ENCODE data around the gene ARL6IP1. TPM values are rescaled to one million over a fixed set of nuclear protein-coding genes. Genes with fewer than 3 reads are reported as not detected.

Gene ARL6IP1
- total and polyA plus RNA-seq, 2 of the 13 experiments (the other 11 are each of a cell fraction or from before 2014, with no cell fraction given): 263 to 373 TPM

DNA sequence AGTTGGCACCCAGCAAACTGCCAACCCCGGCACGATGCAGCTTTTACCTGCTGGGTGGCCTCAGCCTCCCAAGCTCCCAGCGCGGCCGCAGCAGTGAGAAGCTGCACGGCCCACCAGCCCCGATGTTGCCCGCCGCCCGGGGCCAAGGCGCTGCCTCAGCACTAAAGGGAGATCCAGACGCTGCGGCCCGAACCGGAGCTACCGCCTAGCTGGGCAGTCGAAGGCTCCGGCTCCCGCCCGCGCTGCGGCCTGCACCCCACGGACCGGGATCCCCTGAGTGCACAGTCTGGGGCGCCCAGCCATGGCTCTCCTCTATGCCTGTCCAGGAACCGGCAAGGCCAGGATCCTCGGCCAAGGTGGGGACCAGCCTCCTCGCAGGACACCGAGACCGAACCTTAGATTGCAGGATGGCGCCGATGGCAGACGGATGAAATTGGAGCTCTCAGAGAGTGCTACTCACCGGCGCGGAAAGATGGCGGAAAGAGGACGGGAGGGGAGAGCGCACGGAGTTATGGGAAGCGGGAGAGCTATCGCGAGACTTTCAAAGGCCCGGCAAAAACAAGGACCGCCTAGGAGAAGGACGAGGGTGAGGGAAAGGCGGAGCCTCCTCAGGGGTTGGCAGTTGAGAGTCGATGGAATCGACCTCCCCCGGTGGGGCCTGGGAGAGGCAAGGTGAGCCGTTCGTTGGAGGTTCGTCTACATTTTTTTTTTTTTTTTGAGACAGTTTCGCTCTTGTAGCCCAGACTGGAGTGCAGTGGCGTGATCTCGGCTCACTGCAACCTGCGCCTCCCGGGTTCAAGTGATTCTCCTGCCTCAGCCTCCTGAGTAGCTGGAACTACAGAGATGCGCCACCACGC, 11.3 kb downstream of the ARL6IP1 start, which contains the start of gene RPS15A (continued):
- TF ChIP-seq, protein P1, sequence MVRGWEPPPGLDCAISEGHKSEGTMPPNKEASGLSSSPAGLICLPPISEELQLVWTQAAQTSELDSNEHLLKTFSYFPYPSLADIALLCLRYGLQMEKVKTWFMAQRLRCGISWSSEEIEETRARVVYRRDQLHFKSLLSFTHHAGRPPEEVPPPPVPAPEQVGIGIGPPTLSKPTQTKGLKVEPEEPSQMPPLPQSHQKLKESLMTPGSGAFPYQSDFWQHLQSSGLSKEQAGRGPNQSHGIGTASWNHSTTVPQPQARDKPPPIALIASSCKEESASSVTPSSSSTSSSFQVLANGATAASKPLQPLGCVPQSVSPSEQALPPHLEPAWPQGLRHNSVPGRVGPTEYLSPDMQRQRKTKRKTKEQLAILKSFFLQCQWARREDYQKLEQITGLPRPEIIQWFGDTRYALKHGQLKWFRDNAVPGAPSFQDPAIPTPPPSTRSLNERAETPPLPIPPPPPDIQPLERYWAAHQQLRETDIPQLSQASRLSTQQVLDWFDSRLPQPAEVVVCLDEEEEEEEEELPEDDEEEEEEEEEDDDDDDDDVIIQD (CRISPR knock-in tag; IDR thresholded peaks at IDR 0.05; ENCODE audit: low read depth): peak; percentile 90
- TF ChIP-seq, protein P2, sequence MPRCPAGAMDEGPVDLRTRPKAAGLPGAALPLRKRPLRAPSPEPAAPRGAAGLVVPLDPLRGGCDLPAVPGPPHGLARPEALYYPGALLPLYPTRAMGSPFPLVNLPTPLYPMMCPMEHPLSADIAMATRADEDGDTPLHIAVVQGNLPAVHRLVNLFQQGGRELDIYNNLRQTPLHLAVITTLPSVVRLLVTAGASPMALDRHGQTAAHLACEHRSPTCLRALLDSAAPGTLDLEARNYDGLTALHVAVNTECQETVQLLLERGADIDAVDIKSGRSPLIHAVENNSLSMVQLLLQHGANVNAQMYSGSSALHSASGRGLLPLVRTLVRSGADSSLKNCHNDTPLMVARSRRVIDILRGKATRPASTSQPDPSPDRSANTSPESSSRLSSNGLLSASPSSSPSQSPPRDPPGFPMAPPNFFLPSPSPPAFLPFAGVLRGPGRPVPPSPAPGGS (CRISPR knock-in tag; IDR thresholded peaks at IDR 0.05): peak; percentile 98
- TF ChIP-seq RFX3 (CRISPR knock-in tag; IDR thresholded peaks at IDR 0.05): no peak
- TF ChIP-seq, protein P3, sequence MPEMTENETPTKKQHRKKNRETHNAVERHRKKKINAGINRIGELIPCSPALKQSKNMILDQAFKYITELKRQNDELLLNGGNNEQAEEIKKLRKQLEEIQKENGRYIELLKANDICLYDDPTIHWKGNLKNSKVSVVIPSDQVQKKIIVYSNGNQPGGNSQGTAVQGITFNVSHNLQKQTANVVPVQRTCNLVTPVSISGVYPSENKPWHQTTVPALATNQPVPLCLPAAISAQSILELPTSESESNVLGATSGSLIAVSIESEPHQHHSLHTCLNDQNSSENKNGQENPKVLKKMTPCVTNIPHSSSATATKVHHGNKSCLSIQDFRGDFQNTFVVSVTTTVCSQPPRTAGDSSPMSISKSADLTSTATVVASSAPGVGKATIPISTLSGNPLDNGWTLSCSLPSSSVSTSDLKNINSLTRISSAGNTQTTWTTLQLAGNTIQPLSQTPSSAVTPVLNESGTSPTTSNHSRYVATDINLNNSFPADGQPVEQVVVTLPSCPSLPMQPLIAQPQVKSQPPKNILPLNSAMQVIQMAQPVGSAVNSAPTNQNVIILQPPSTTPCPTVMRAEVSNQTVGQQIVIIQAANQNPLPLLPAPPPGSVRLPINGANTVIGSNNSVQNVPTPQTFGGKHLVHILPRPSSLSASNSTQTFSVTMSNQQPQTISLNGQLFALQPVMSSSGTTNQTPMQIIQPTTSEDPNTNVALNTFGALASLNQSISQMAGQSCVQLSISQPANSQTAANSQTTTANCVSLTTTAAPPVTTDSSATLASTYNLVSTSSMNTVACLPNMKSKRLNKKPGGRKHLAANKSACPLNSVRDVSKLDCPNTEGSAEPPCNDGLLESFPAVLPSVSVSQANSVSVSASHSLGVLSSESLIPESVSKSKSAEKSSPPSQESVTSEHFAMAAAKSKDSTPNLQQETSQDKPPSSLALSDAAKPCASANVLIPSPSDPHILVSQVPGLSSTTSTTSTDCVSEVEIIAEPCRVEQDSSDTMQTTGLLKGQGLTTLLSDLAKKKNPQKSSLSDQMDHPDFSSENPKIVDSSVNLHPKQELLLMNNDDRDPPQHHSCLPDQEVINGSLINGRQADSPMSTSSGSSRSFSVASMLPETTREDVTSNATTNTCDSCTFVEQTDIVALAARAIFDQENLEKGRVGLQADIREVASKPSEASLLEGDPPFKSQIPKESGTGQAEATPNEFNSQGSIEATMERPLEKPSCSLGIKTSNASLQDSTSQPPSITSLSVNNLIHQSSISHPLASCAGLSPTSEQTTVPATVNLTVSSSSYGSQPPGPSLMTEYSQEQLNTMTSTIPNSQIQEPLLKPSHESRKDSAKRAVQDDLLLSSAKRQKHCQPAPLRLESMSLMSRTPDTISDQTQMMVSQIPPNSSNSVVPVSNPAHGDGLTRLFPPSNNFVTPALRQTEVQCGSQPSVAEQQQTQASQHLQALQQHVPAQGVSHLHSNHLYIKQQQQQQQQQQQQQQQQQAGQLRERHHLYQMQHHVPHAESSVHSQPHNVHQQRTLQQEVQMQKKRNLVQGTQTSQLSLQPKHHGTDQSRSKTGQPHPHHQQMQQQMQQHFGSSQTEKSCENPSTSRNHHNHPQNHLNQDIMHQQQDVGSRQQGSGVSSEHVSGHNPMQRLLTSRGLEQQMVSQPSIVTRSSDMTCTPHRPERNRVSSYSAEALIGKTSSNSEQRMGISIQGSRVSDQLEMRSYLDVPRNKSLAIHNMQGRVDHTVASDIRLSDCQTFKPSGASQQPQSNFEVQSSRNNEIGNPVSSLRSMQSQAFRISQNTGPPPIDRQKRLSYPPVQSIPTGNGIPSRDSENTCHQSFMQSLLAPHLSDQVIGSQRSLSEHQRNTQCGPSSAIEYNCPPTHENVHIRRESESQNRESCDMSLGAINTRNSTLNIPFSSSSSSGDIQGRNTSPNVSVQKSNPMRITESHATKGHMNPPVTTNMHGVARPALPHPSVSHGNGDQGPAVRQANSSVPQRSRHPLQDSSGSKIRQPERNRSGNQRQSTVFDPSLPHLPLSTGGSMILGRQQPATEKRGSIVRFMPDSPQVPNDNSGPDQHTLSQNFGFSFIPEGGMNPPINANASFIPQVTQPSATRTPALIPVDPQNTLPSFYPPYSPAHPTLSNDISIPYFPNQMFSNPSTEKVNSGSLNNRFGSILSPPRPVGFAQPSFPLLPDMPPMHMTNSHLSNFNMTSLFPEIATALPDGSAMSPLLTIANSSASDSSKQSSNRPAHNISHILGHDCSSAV (CRISPR knock-in tag; IDR thresholded peaks at IDR 0.05; ENCODE audit: borderline replicate concordance): peak; percentile 68; the same call in 1 of the 2 replicates
- peak; percentile 100 for TF ChIP-seq BRD4 (CRISPR knock-in tag; IDR thresholded peaks at IDR 0.05)
- peak; percentile 98 for TF ChIP-seq POGZ (CRISPR knock-in tag; IDR thresholded peaks at IDR 0.05)
- TF ChIP-seq, protein P4, sequence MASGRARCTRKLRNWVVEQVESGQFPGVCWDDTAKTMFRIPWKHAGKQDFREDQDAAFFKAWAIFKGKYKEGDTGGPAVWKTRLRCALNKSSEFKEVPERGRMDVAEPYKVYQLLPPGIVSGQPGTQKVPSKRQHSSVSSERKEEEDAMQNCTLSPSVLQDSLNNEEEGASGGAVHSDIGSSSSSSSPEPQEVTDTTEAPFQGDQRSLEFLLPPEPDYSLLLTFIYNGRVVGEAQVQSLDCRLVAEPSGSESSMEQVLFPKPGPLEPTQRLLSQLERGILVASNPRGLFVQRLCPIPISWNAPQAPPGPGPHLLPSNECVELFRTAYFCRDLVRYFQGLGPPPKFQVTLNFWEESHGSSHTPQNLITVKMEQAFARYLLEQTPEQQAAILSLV (CRISPR knock-in tag; IDR thresholded peaks at IDR 0.05; ENCODE audit: borderline replicate concordance): peak; percentile 99; the same call in 1 of the 2 replicates
- no peak for TF ChIP-seq SMARCC2 (IDR thresholded peaks at IDR 0.05)
- peak; percentile 98 for TF ChIP-seq ARHGAP35 (CRISPR knock-in tag; IDR thresholded peaks at IDR 0.05; ENCODE audit: borderline replicate concordance)
- TF ChIP-seq CAMTA2 (CRISPR knock-in tag; IDR thresholded peaks at IDR 0.05; ENCODE audit: borderline replicate concordance): no peak; the same call in 1 of the 2 replicates
- TF ChIP-seq, protein P5, sequence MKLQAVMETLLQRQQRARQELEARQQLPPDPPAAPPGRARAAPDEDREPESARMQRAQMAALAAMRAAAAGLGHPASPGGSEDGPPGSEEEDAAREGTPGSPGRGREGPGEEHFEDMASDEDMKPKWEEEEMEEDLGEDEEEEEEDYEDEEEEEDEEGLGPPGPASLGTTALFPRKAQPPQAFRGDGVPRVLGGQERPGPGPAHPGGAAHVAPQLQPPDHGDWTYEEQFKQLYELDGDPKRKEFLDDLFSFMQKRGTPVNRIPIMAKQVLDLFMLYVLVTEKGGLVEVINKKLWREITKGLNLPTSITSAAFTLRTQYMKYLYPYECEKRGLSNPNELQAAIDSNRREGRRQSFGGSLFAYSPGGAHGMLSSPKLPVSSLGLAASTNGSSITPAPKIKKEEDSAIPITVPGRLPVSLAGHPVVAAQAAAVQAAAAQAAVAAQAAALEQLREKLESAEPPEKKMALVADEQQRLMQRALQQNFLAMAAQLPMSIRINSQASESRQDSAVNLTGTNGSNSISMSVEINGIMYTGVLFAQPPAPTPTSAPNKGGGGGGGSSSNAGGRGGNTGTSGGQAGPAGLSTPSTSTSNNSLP (IDR thresholded peaks at IDR 0.05; ENCODE audit: low read depth, low read length): no peak; the same call in 1 of the 2 replicates
- 0 out of 2 replicates have a peak, but pooled peaks have one; percentile 29 for TF ChIP-seq MTA3 (CRISPR knock-in tag; IDR thresholded peaks at IDR 0.05)
- no peak for TF ChIP-seq XBP1 (CRISPR knock-in tag; IDR thresholded peaks at IDR 0.05)
- peak; percentile 99 for TF ChIP-seq AHR (CRISPR knock-in tag; IDR thresholded peaks at IDR 0.05)
